ENCODE data around the gene LYRM1.
"Not testable (repeated sequence)": the region's sequence is repeated elsewhere in the genome, so short reads cannot be mapped to it uniquely, and the experiment has no call there.

The LYRM1 gene

GRCh38 chr16:20938426-20938825 is 37.9 kb downstream of the LYRM1 start:
- DNase-seq = no peak

DNA sequence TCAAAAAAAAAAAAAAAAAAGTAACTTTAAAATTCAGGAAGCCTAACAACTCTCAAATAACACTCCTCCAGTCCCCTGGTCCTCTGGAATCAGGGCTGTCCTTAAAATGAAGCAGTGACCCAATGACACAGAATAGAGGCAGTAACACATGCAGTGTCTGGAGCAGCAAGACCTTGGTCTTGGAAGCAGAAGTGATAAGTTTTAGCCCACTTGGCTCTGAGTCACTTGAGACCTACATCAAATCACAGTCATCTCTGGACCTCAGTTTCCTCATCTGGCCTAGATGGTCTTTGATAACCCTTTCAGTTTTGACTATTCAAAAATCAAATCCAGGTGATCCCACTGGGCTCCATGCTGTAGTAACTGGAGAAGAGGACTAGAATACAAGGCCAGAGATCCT is 39.0 kb downstream of the LYRM1 start:
- DNase-seq = no peak

DNA sequence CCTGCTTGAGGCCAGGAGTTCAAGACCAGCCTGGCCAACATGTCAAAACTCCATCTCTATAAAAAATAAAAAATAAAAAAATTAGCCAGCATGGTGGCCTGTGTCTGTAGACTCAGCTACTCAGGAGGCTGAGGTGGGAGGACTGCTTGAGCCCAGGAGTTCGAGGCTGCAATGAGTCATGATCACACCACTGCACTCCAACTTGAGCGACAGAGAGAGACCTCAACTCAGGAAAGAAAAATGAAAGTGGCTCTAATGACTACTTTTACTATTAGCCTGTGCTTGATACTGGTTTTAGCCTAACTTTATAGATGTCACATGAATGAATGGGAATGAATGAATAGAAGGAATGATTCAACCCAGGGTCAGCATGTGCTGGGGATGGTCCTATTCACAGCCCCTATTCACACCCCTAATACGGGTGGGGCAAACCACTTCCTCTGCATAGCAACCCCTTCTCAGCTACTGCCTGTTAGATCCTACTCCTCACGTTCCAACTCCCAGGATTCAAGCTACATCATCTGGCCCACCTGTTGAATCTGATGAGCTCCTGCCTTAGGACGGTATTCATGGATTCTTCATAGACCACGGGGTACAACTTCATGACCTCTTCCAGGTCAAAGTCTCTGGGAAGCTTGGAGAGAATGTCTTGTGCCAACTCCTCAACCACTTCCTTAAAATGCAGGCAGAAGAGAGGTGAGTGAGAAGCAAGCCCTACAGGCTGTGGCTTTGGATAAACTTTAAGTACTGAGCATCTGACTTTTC is 40.5 kb downstream of the LYRM1 start:
- DNase-seq = no peak

- no peak for DNase-seq
Observed at GRCh38 chr16:20941636-20941926, 41.0 kb downstream of the LYRM1 start.

GRCh38 chr16:20942256-20942655 is 41.7 kb downstream of the LYRM1 start:
- no peak for DNase-seq

DNA sequence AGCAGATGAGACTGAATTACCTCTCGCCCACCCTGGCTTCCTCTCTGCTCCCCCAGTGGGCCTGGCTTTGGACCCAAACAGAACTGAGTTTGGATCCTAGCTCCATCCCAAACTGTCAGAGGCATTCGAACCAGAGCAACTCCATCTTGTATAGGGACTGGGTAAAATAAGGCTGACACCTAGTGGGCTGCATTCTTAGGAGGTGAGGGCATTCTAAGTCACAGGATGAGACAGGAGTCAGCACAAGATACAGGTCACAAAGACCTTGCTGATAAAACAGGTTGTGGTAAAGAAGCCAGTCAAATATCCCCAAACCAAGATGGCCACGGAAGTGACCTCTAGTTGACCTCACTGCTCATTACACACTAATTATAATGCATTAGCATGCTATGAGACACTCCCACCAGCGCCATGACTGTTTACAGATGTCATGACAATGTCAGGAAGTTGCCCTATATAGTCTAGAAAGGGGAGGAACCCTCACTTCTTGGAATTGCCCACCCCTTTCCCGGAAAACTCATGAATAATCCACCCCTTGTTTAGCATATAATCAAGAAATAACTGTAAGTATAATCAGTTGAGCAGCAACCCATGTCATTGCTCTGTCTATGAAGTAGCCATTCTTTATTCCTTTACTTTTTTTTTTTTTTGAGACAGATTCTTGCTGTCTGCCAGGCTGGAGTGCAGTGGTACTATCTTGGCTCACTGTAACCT is 44.4 kb downstream of the LYRM1 start:
- no peak for DNase-seq

DNA sequence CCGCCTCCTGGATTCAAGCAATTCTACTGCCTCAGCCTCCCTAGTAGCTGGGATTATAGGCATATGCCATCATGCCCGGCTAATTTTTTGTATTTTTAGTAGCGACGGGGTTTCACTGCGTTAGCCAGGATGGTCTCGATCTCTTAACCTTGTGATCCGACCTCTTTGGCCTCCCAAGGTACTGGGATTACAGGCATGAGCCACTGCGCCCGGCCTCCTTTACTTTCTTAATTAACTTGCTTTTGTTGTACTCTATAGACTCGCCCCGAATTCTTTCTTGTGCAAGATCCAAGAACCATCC is 45.0 kb downstream of the LYRM1 start:
- DNase-seq = not testable (repeated sequence)

DNA sequence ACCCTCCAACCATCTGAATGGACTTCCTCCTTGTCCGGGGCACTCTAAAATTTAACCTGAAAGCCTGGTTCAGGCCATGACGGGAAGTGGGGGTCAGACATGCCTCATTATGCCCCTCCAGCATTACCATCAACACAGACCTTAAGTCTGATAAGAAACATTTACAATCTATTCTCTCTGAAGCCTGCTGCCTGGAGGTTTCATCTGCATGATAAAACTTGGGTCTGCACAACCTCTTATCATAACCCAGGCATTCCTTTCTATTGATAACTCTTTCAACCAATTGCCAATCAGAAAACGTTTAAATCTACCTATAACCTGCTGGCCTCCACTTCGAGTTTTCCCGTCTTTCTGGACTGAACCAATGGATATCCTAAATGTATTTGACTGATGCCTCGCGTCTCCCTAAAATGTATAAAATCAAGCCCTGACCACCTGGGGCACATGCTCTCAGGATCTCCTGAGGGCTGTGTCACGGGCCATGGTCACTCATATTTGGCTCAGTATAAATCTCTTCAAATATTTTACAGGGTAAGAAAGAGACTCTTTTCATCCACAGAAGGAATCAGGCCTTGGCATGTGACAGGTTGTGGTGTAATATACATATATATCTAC is 45.6 kb downstream of the LYRM1 start:
- DNase-seq = no peak

GRCh38 chr16:20948444-20948843 is 47.9 kb downstream of the LYRM1 start:
- no peak for DNase-seq

DNA sequence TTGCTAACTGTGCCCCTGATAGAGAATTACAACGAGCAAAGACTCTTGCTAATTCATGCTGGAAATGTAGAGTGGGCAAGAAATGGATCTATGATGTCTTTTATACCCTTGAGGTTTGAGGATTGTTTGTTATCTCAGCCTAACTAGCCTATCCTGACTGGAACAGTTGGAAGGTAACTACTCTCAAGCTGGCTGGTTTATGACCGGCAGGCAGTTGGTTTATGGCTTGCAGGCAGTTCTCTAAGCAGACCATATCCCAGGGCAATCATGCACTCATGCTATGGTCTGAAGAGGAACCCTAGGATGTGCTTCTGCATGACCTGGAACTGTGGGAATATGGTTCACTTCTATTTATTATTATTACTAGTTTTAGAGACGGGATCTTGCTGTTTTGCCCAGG is 49.1 kb downstream of the LYRM1 start:
- DNase-seq = no peak

DNA sequence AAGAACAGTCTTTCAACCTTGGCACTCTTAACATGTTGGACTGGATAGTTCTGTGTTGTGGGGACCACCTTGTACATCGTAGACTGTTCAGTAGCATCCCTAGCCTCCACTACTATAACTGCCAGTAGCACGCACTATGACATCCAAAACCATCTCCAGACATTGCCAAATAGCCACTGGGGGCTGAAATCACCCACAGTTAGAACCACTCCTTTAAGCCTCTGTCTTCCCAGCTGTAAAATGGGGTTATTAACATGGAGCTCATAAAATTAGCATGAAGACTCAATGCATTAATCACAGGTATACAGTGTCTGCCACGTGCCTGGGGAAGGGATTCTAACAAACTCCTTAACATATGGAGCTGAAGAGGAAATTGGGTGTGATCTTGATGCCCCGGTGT is 49.7 kb downstream of the LYRM1 start:
- no peak for DNase-seq

DNA sequence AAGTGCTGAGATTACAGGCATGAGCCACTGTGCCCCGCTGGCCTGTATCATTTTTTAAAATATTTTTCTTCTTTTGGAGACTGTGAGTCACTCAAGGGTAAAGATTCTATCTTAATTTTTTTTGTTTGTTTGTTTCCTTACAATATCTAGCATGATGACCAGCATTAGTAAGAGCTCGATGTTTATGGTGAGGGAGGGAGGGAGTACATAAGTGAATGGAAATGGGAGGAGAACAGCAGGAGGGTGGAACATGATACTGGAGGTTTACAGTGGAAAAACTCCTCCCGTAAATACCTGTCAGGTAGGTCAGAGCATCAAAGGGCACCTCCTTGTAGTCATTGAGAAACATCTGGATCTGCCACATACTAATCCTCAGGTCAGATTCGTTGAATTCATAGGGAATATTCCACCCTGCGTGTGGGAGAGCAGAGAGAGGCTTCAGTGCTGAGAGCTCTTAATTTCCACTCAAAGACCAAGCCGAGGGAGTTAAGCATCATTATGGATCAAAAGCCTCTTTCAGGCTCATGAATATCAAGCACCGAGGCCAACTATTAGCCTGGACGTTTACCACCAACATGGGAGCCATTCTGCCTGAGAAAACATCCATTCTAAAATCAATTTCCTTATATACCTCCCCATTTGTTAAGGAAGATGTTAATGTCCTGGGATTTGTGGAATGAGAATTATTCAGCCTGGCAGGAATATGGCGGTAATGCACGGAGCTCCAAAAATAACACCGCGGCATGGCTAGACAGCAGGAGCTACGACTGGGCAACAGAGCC is 51.8 kb downstream of the LYRM1 start:
- no peak for DNase-seq

DNA sequence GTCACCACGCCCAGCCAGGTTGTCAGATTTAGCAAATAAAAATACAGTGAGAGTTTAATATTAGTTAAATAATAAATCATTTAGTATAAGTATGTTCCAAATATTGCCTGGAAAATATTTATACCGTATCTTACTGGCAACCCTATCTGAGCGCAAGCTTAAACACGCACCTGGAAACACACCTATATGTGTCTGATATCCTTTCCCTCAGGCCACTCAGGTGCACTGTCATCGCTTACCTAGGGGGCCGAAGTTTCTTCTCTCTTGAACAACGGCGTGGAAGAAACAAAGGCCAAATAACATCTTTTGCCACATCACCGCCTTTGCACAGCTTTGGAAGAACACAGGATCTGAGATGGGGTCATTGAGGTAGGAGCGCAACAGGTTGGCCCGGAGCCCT is 54.0 kb downstream of the LYRM1 start:
- DNase-seq = no peak

DNA sequence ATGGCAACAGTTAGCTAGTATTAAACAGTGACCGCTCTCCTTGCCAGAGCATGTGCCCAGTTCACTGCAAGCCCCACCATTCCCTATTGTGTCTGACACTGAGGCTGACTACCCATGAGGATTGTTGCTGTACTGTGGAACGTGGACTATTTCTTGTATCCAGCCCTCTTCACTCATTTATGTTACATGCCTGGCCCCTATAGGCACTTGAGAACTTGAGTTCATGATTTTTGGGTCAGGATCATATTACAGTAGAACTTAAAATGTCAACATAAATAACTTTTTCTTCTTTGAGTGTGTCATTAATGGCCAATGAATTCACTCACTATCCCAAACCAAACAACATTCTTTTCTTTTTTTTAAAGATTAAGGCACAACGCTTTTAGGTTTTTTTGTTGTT is 55.7 kb downstream of the LYRM1 start:
- DNase-seq = no peak

DNA sequence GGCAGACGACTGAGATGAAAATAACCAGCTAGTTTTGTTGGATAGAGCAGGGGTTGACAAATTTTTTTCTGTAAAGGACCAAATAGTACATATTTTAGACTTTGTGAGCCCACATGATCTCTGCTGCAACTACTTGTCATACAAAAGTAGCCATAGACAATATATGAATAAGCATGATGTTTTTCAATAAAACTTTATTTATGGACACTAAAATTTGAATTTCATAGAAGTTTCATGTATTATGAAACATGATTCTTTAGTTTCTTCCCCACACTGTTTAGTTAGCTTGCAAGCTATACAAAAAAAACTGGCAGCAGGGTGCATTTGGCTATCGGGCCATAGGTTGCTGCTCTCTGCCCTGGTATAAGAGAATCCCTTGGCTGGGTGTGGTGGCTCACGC is 56.6 kb downstream of the LYRM1 start:
- no peak for DNase-seq

DNA sequence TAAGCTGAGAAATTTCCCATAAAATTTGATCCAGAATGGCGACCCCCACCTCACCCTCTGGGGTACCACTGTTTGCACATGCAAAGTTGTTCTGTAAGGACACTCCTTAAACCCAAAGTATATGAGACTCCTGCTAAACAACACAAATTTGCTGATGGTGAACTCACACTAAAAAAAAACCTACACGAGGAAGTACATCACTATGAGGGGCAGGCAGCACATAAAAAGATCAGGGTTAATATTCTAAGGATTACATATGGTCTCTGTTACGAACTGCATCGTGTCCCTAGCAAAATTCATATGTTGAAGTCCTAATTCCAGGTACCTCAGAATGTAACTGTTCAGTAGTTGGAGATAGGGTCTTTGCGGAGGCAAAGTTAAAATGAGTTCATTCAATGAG is 60.3 kb downstream of the LYRM1 start:
- no peak for DNase-seq

DNA sequence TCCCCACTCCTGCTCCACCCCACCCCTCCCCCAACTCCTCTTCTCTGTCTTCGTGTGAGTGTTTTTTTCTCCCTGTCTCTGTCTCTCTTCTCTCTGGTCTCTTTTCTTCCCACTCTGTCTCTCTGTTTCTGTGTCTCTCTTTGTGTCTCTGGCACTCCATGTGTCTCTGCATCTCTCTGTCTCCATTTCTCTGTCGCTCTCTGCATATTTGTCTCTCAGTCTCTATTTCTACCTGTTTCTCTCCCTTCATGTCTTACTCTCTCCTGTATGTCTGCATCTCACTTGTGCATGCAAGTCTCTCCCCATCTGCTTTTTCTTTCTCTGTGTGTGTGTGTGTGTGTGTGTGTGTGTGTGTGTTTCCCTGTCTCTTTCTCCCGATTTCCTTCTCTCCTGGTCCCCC is 68.2 kb downstream of the LYRM1 start:
- DNase-seq = no peak

DNA sequence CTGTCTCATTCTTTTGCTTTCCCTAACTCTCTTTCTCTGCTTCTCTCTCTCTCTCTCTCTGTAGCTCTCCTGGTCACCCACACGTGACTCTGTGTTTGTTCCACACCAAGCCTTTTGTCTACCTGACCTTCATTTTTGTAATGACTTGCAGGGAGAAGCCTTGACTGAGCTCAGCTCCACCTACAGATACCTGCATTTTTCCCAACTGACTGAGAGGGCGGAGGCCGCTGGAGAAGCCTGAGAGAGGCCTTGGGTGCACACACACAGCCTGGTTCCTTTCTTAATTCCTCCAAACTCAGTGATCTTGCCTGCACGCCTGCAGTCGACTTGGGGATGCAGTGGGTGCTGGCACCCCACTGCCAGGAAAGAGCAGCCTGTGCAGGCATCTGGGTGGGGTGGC is 68.8 kb downstream of the LYRM1 start:
- DNase-seq = no peak

DNA sequence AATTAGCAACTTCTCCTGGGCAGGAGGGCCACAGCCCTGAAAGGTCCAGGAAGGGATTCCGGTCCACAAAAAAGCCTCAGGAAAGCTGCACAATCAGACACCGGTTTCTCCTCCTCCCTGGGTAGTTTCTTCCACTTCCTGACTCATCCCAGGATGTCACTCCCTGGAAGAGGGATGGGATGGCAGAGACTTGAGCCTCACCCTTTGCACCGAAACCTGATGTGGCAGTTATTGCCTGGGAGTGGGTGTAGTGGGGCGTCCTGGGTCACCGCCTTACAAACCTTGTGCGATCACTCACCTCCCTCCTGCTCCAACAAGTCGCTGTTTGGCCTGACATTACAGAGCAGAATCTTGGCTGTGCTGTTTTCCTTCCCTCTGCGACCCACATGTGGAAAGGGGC is 70.8 kb downstream of the LYRM1 start:
- no peak for DNase-seq

DNA sequence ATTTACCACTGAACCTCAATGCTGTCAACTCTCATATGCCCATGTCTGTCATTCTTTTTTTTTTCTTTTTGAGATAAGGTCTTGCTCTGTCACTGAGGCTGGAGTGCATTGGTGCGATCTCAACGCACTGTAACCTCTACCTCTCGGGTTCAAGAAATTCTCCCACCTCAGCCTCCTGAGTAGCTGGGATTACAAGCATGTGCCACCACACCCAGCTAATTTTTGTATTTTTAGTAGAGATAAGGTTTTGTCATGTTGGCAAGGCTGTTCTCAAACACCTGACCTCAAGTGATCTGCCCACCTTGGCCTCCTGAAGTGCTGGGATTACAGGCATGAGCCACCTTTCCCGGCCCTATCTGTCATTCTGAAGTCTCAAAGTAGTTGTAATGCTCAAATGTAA is 72.6 kb downstream of the LYRM1 start:
- DNase-seq = not testable (repeated sequence)
